Mucosa of rectum (tissue), 2 donors: ENCODE data around the gene NAT14.

Source experiments
- H3K27ac ChIP-seq, 2 donors: one replicate each; pipeline ENCODE4 v1.7.0; 2013; ENCODE audit warnings: inconsistent platforms in 2 of 2, low read depth in 2 of 2, low read length in 2 of 2
- H3K27me3 ChIP-seq, 2 donors: one replicate each; pipeline ENCODE4 v1.7.0; 2013; ENCODE audit warnings: low read length in 2 of 2; ENCODE audit not compliant: control insufficient read depth in 2 of 2, insufficient read depth in 2 of 2
- H3K36me3 ChIP-seq, 2 donors: one replicate each; pipeline ENCODE4 v1.7.0; 2013; ENCODE audit warnings: low read length in 2 of 2; ENCODE audit not compliant: control insufficient read depth in 2 of 2, insufficient read depth in 2 of 2
- H3K4me1 ChIP-seq, 2 donors: one replicate each; pipeline ENCODE4 v1.7.0; 2013; ENCODE audit warnings: low read length in 2 of 2, mild to moderate bottlenecking in 1 of 2; ENCODE audit not compliant: control insufficient read depth in 2 of 2, insufficient read depth in 2 of 2
- H3K4me3 ChIP-seq, 2 donors: one replicate each; pipeline ENCODE4 v1.7.0; 2013; ENCODE audit warnings: low read length in 2 of 2
- H3K9ac ChIP-seq, 2 donors: one replicate each; pipeline ENCODE4 v1.7.0; 2013; ENCODE audit warnings: low read length in 2 of 2, low read depth in 1 of 2, mild to moderate bottlenecking in 1 of 2
- H3K9me3 ChIP-seq, 2 donors: one replicate each; pipeline ENCODE4 v1.7.0; 2013; ENCODE audit warnings: low read length in 2 of 2; ENCODE audit not compliant: control insufficient read depth in 2 of 2
- donor health status: healthy.
- donor health status: Normal muscosa, but diverticular disease.

NAT14 gene

DNA sequence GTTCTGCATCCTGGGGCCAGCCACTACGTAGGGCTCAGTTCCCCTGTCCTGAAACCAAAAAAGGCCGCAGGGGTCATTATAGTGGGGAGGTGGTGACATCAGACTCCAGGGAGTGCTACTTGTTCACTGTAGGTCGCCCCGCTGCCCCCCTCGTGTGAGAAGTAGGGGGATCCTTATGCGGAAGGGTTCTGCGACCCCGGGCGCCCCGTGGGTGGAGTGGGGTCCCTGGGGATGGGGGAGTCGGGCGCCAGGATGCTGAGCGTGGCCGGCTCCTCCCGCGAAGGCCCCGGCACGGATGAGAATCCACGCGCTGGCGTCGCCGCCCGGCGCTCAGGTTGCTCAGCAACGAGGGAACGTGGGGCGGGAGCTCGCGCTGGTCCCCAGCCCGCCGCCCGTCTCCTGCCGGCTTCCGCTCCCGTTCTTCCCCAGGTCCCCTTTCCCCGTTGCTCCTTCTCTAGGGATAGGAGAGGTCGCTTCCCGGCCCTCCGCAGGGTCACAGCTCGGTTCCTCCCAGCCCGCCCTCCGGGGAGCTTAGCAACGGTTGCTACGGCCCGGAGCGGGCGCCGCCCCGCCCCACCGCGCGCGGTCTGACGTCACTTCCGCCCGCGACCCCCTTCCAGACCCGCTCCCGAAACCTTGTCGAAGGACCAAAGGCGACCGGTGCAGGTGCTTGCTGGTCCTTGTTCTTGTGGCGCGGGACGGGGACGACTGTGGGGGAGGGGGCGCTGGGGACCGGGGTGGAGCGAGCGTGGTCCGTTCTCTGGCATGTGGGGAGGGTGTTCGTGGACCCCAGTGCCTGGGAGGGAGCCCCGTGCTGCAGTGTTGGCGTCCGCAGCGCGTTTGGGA lies at the start of gene NAT14:
TSS of gene NAT14 (plus strand) at position 596 of the 846 bp plus-strand sequence. CDS start 521 bp downstream, outside the sequence.
- no peaks in the 10 kb centered on the region for H3K9me3 ChIP-seq
- H3K27me3 ChIP-seq: no peaks in the 10 kb centered on the region
- H3K36me3 ChIP-seq: no peaks in the 10 kb centered on the region
- H3K27ac ChIP-seq: peak within 1 kb of the TSS; percentile 65 to 74
- peak within 1 kb of the TSS; percentile 32 to 37 for H3K9ac ChIP-seq
- H3K4me1 ChIP-seq: peaks cover 9 to 17% of the 10 kb centered on the region in 2 donors
- H3K4me3 ChIP-seq: peak within 1 kb of the TSS; percentile 62 to 65

DNA sequence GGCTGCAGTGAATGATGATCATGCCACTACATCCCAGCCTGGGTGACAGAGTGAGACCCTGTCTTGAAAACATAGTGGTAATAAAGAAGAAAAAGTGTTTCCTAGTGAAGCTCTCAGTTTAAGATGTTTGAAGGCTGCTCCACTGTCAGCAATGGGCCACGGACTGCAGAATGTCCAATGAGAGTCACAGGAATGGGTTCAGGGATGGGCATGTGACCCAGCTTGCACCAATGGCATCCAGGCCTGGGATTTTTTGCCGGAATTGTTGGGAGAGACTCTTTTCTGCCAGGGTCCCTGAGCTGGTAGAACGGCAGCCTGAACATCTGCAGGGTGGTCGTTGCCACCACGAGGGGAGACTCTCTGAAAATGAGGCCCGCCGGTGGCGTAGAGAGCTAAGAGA lies 48.1 kb upstream of the NAT14 start:
- Histone ChIP-seq H3K9me3 (no peaks in the 10 kb centered on the region), H3K4me3 (no peak overlapping the region), H3K27me3 (peaks cover 32 to 47% of the 10 kb centered on the region in 2 donors), H3K27ac (no peak overlapping the region), H3K9ac (no peak overlapping the region), H3K36me3 (no peaks in the 10 kb centered on the region), H3K4me1 (peaks cover 0 to under 1% of the 10 kb centered on the region in 2 donors)

GRCh38 chr19:55437410-55437809 lies 47.6 kb upstream of the NAT14 start:
- Histone ChIP-seq H3K27me3 (peaks cover 32 to 42% of the 10 kb centered on the region in 2 donors), H3K4me3 (no peak overlapping the region), H3K9me3 (no peaks in the 10 kb centered on the region), H3K9ac (no peak overlapping the region), H3K27ac (no peak overlapping the region), H3K36me3 (no peaks in the 10 kb centered on the region), H3K4me1 (peaks cover 0 to 2% of the 10 kb centered on the region in 2 donors)

GRCh38 chr19:55439052-55439451 lies 45.9 kb upstream of the NAT14 start:
- peaks cover 29 to 43% of the 10 kb centered on the region in 2 donors for H3K27me3 ChIP-seq
- no peak overlapping the region for H3K9ac ChIP-seq
- no peak overlapping the region for H3K27ac ChIP-seq

GRCh38 chr19:55440411-55441105 lies 44.4 kb upstream of the NAT14 start:
- peaks cover 36 to 54% of the 10 kb centered on the region in 2 donors for H3K27me3 ChIP-seq
- no peak overlapping the region for H3K27ac ChIP-seq
- H3K36me3 ChIP-seq: no peaks in the 10 kb centered on the region
- H3K9ac ChIP-seq: no peak overlapping the region
- no peaks in the 10 kb centered on the region for H3K9me3 ChIP-seq
- peaks cover 0 to 2% of the 10 kb centered on the region in 2 donors for H3K4me1 ChIP-seq
- H3K4me3 ChIP-seq: no peak overlapping the region

More at GRCh38 chr19:55439052-55439451, 45.9 kb upstream of the NAT14 start:
- no peak overlapping the region for H3K4me3 ChIP-seq
- no peaks in the 10 kb centered on the region for H3K9me3 ChIP-seq
- H3K36me3 ChIP-seq: no peaks in the 10 kb centered on the region
- peaks cover 0 to 2% of the 10 kb centered on the region in 2 donors for H3K4me1 ChIP-seq

GRCh38 chr19:55441319-55441691 lies 43.7 kb upstream of the NAT14 start:
- Histone ChIP-seq H3K27me3 (peaks cover 36 to 54% of the 10 kb centered on the region in 2 donors), H3K36me3 (no peaks in the 10 kb centered on the region), H3K9me3 (no peaks in the 10 kb centered on the region), H3K4me1 (peaks cover 0 to 2% of the 10 kb centered on the region in 2 donors), H3K4me3 (no peak overlapping the region), H3K27ac (no peak overlapping the region), H3K9ac (no peak overlapping the region)

DNA sequence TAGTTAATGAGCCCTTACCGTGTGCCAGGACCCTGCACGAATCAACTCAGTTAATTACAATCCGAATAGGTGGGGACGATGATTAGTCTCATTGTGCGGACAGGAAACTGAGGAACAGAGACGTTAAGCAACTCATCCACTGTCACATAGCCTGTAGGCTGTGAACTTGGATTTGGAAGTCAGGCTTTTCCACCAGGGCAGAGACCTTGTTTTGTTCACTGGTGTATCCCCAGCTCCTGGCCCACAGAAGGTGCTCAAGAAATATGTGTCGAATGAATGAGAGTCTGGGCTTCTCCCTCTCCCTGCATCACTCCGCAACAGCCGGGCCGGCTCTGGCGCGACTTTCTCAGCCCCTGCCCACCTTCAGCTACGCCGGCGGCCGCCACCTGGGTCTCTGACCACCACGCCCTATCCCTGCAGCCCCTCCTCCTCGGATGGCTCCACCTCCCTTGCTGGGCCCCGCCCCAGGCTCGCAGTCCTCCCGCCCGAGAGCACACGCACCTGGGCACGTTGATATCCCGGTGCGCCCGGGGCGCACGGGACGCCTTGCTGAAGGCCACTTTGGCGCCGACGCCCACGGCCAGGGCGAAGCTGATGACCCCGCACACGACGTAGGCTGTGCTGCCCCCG lies 43.2 kb upstream of the NAT14 start:
- H3K36me3 ChIP-seq: no peaks in the 10 kb centered on the region
- H3K9me3 ChIP-seq: no peaks in the 10 kb centered on the region
- H3K4me1 ChIP-seq: peaks cover 0 to 2% of the 10 kb centered on the region in 2 donors
- no peak overlapping the region for H3K27ac ChIP-seq
- H3K27me3 ChIP-seq: peaks cover 36 to 54% of the 10 kb centered on the region in 2 donors
- no peak overlapping the region for H3K9ac ChIP-seq
- no peak overlapping the region for H3K4me3 ChIP-seq

DNA sequence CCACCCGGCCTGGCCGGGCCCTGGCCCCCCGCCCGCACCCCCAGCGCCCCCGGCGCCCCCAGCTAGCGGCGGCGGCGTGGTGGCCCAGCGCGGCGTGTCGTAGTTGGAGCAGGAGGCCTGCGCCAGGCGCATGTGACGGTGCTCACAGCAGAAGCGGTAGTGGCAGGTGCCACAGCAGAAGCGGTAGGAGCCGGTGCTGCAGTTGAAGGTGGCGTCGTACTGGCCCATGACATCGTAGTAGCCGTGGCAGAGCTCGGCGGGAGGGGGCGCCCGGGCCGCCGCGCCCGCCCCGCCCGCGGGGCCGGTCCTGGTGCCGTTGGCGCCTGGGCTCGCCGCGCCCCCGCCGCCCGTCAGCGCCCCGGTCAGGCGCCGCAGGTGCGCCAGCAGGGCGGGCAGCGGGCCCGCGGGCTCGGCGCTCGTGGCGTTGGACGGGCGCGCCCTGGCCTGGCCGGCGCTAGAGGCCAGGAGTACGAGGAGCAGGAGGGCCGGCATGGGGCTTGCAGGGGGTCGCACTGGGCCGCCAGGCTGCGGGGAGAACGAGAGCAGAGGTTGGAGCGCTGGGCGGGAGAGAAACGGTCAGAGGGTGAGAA lies 42.5 kb upstream of the NAT14 start:
- Histone ChIP-seq H3K36me3 (no peaks in the 10 kb centered on the region), H3K9ac (no peak overlapping the region), H3K27ac (no peak overlapping the region), H3K27me3 (peaks cover 36 to 52% of the 10 kb centered on the region in 2 donors), H3K4me1 (peaks cover 0 to 2% of the 10 kb centered on the region in 2 donors), H3K9me3 (no peaks in the 10 kb centered on the region), H3K4me3 (no peak overlapping the region)

GRCh38 chr19:55443045-55443823 lies 41.8 kb upstream of the NAT14 start, which contains the start of gene SHISA7:
TSS of gene SHISA7 (minus strand) at chr19:55443300. CDS start at chr19:55442863, 437 bp downstream.
- Histone ChIP-seq H3K36me3 (no peaks in the 10 kb centered on the region), H3K4me1 (peaks cover 0 to 2% of the 10 kb centered on the region in 2 donors), H3K27ac (no peak within 1 kb of the TSS), H3K27me3 (peaks cover 39 to 49% of the 10 kb centered on the region in 2 donors), H3K9ac (no peak within 1 kb of the TSS), H3K9me3 (no peaks in the 10 kb centered on the region), H3K4me3 (no peak within 1 kb of the TSS)
